Fibroblast of skin of abdomen (primary cell): ENCODE measurements around the gene HOXB7. TPM values are rescaled to one million over a fixed set of nuclear protein-coding genes. Genes with fewer than 3 reads are reported as not detected.

Experiments used
- DNase-seq: peaks from one replicate; pipeline ENCODE4 v3.0.0-alpha.2; 2013
- polyA plus RNA-seq, 2 experiments: library from polyadenylated mRNA; unstranded; fragments of 120-200 nt; gene quantifications; one replicate each; pipeline ENCODE4 v1.2.1, GENCODE V29; 2013; ENCODE audit not compliant: insufficient read length in 2 of 2

HOXB7 gene
- 21.7 TPM for polyA plus RNA-seq (2013, experiment 1 of 2; ENCODE audit: insufficient read length)
- polyA plus RNA-seq (2013, experiment 2 of 2; ENCODE audit: insufficient read length): 20.3 TPM

DNA sequence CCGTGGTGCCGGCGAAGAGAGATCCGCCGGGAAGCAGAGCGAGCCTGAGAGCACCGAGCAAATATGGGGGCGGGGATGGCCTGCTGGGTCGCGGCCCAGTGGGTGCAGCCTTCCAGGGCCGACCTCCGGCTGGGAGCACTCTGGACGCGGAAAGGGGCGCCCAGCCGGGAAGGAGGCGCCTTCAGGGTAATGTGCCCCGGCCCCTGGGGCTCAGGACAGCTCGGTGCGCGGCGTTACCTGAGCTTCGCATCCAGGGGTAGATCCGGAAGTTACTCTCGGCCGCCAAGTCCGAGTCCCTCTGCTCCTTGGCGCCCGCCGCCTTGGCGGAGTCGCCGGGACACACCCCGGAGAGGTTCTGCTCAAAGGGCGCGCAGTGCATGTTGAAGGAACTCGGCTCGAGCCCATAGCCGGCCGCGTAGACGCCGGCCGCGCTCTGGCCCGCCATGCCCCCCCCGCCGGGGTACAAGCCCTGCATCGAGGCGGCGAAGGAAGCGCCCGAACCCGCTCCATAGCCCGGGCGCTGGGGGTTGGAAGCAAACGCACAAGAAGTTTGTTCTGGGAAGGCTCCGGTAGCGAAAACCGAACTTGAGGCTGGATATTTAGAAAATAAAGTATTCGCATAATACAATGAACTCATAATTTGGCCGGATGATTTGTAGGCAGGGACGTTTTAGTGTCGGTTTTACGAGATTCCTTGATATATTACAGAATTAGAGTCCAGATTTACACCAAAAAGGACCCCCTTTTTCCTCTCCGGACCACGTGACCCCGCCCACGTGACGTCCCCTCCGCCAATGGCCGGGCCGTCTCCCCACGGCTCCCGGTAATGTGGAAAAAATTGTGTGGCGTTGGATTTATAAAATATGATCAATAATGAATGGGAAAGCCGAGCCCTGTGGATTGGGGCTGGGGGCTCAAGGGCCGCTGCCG, at the start of gene HOXB7:
HOXB7 (minus strand) TSS at position 736 of the 930 bp plus-strand sequence; CDS start at position 637, 99 bp downstream.
- peak; percentile 80 for DNase-seq

DNA sequence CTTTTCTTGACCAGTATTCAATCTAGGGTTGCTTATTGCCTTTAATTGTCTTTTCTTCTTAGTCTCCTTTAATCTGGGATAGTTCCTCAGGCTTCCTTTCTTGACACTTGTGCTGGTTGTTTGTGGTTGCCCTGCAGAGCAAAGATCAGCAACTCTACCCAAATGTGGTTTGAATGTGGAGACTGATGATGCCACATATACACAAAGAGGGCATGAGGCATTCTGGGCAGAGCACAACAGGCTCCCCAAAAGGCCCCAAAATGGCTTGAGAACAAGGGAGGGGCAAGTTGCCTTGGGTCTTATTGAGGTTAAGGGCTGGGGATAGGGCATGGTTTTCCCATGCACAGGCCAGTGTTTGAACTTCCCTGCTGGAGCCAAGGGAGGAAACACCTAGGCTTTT, 45.1 kb upstream of the HOXB7 start:
- no peak for DNase-seq

DNA sequence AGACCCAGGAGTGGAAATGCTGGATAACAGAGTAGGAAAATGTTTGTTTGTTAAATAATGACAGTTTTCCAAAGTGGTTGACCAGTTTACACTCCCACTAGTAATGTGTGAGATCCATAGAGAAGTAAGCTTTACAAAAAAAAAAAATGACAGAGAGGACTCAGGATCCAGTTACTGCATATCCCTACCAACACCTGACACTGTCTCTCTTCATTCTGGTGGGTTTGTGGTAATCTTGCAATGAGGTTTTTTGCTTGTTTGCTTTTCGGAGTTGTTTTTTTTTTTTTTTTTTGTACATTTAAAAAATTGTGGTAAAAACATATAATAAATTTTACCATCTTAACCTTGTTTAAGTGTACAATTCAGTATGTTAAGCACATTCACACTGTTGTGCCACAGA, 38.9 kb upstream of the HOXB7 start:
- no peak for DNase-seq

DNA sequence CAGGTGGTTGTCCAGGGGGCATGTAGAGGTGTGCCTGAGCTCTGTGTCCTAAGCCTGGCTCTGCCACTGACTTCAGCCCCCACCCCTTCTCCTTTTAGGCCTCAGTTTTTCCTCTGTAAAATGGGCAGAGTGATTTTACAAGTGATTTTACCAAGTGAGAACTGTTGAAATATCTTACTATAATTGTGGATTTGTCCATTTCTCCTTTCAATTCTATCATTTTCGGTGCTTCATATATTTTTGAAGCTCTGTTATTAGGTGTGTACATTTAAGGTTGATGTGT, 37.1 kb upstream of the HOXB7 start:
- no peak for DNase-seq

DNA sequence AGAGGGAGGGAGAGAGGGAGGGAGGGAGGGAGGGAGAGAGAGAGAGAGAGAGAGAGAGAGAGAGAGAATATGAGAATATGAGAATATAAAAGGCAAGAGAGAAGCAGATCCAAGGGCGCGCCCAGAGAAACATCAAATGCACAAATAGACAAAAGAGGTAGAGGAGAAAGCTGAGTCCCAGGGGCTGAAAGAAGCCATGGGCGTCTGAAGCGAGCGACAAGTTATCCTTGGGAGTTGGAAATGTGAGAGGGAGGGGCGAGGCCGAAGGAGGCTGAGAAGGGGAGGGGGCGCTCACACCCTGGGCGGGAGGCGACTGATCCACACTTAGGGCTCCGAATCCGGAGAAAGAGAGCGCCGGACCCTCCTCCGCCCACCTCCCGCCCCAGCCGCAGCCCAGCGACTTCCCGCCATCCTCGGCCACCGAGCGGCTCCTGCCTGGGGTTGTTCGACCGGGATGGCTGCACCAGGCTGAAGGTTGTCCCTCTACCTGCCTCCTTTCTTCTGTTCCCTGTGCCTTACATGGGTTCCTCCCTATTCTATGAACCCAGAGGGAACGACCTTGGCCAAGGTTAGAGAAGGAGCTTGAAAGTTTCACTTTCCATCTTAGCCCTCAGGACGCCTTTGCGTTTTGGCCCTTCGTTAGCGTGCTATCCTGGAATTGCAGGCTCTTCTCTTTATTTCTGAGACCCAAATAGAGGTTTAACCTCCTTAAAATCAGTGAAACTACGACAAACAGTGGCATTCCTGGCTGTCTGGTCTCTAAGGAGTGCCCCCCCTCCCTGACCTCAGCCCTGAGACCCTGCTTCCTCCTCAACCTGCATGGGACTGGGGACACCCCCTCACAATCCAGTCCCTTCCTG, 36.5 kb upstream of the HOXB7 start:
- DNase-seq: no peak

DNA sequence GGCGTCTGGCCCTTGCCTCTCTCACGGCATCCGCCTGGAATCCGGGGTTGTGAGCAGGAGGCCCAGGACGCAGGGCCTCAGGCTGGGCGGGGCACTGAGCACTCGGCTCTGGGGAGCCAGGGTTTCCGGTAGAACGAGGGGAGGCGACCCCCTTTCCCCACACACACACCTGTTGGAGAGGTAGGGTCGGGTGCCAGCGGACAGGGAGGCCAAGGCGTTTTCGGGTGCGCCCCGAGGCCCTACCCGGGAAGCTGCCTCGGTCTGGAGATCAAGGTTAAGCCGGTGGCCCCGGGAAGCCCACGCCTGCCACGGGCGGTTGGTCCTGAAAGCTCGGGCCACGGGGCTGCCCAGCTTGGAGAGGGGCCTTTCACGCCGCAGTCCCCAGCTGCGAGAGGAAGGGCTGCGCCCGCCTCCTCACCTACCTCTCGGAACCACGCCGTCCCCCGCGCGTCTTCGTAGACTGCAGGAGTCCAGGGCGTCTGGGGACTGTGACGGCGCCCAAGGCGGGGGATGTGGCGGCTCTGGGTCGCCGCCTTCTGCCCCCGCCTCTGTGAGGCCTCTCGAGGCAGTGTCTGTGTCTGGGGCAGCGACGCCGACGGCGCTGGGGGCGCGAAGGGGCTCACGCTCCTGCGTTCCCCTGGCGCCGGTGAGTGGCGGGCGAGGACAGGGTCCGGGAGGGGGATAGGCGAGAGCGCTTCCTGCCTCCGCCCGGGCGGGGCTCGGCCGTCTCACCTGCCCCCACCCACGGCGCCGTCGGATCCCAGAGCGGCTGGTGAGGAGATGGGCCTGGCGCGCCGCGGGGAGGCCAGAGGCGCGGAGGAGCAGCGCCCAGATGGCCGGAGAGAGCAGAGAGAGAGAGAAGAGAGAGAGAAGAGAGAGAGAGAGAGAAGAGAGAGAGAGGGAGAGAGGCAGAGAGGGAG, 35.6 kb upstream of the HOXB7 start:
- no peak for DNase-seq

DNA sequence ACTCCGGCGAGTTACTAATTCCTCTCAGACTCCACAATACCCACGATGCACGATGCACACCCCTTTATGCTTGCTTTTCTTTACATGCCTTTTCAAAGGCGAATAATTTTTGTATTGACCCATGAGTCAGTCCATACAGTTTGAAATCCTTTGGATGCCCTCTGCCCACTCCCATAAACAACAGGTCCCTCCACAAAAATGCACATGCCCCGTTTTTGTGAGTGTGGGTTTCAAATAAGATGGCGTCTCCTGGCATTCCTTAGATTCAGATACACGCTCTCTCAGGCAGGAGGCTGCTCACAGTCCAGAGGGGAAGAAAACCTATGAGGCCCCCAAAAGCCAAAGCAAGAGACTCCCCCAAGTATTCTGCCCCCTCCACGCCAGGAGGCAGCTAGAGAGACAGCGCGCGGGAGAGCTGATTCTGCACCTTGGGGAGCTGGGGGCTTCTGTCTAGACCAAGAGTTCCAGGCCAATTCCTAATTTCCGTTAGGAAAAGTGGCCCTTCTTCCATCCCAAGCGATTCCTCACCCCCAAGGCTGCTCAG, 34.9 kb upstream of the HOXB7 start:
- DNase-seq: no peak

DNA sequence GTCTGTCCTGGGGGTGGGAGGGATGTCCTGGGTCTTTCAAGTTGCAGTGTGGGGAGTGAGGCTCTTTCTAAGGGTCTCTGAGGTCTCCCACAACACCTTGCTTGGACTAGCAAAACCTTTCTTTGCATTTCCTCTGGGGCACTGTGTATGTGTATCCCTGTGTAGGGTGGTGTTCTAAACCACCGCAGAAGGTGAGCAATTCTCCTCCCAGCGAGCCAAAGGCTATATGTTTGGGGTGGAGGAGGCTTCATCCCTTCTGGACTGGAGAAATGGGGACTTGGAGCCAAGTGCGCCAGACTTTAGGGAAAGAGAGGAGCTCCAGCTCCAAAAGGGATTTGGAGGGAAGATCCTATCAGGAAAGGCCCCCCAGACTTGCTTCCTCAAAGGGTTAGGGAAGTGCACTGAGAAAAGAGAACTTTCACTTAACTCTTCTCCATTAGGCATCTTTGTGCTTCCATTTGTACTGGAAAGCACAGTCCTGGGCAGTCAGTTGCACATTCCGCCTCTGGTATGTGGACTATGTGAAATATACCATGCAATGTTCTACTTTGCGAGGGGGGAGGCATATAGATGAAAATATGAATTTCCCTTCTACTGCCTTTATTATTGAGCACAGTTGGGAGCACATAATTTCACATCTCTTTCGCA, 34.2 kb upstream of the HOXB7 start:
- DNase-seq: peak; percentile 17

DNA sequence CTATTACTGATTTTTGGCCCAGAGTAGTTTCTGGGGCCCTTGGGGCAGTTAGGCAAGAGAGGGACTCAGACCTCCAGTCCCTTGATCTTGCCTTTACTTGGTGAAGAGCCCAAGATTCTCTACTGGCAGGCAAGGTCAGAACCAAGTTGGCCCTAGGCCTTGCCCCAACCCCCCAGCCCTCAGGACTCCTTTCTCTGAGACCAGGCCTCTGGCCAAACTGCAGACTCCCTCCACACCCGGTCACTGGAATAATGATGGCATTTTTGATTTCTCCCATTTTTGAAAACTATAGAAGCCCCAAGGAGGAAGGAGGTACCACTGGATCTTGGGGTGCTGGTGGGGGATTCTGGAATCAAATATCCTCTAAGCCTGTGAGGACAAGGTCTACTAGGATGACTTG, 33.3 kb upstream of the HOXB7 start:
- no peak for DNase-seq

DNA sequence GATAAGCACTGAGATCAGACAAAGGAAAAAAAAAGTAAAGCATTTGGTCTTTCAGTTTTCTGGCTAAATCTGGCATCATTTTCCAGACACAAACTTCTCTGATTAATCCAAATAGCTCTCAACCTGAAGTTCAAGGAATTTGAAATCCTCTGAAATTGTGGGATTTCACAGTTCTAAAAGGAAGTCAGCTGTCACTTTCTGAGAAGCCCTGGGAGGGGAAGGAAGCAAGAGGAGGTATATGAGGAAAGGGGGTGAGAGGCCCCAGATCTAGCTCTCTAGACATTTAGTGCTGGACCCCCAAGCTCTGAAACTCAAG, 32.8 kb upstream of the HOXB7 start:
- DNase-seq: peak; percentile 28

DNA sequence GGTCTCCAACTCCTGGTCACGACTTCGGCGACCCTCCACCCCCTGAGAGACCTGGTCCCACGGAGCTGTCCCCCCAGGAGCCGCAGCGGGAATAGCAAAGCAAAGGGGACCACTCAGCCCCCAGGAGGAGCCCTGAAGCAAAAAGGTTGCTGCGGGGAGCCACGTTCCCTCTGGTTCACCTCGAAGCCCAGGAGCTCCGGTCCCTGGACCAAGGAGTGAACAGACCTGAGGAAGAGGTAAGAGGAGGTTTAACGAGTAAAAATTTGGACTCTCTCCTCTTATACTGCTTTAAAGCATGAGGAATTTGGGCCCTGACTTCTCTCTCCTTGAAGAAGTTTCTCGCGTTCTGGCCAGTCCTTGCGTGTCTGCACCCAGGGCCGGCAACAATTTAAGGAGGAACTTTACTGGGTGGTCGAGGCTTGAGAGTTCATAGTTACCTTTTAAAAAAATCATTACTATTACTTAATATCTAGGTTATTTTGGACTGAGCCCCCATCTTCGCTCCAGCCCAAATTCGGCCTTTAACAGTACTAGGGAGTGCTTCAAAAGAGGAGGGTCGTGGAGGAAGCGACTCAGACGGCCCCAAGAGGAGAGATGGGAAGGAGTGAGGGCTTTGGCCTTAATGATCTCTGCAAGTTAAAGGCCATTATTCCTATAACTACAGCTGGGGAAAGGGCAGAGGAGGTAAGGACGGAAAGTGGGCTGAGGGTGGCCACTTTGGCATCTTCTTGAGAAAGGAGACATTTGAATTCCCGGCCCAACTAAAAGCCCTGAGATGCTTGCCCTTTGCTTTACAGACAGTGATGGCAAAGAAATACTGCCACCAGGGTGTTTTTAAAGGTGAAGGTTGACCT, 32.3 kb upstream of the HOXB7 start:
- DNase-seq: no peak

DNA sequence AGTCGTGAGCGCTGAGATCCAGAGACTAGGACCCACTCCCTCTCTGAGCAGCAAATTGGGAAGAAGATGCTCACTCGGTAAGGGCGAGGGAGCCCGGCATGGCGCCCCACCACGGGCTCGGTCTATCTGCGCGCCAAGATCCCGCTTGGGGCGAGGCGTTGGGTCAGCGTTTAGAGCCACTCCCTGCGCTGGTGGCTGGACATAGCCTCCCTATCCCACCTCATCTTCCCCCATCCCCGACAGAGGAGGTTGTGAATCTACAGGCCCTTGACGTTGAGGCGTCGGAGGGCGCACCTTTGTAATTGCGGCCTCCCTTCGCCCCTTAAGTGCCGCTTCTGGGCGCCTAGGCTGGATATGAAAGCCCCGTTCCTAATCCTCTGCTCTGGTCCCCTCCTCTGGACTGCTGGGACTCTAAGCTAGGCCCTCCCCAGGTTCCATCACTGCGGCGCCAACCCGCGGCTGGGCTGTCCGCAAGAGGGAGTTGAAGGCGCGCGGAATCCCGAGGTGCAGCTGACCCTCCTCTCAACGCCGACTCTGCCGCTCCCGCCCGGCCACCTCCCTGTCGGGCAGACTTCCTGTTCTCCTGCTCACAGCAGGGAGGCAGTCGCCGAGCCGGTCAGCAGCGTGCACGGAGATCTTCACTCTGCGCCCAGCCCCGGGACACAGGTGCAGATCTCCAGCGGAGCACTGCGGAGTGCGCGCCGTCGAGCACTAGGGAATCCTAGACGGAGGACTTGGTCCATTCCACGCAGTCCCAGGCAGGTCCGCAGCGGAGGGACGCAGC, 31.4 kb upstream of the HOXB7 start:
- DNase-seq: no peak

DNA sequence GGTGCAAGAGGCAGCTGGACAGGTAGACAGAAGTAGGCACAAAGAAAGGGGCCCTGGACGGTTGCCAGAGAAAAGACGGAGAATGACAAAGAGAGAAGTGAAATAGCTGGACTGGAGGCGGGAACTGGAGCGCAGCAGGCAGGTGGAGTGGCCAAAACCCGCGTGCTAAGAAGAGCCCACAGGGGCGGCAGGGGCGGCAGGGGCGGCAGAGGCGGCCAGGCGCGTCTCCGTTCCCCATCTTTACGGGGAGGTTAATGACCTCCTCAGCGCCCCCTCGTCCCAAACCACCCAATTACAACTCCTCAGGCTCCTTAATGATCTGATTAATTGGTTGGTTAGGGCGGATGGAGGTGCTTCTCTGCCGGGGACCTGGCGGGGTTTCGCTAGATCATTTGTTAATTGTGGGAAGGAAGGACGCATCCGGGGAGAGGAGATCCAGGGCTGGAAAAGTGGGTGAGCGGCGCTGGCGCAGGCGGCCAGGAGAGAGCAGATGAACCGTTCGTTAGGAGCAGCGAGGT, 30.8 kb upstream of the HOXB7 start:
- DNase-seq: no peak

DNA sequence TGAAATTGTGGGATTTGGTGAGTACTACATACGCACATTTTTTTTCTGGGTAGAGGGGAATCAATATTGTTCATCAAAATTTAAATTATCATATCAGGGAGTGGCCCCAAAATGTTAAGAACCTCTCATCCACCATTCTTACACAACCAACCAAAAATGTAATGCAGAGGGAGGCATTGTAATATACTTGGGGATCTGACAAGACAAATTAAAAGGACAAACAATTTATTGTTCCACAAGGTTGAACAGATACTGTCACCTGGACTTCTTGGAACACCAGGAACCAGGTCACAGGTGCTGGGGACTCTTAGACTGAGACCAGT, 30.0 kb upstream of the HOXB7 start:
- DNase-seq: no peak

DNA sequence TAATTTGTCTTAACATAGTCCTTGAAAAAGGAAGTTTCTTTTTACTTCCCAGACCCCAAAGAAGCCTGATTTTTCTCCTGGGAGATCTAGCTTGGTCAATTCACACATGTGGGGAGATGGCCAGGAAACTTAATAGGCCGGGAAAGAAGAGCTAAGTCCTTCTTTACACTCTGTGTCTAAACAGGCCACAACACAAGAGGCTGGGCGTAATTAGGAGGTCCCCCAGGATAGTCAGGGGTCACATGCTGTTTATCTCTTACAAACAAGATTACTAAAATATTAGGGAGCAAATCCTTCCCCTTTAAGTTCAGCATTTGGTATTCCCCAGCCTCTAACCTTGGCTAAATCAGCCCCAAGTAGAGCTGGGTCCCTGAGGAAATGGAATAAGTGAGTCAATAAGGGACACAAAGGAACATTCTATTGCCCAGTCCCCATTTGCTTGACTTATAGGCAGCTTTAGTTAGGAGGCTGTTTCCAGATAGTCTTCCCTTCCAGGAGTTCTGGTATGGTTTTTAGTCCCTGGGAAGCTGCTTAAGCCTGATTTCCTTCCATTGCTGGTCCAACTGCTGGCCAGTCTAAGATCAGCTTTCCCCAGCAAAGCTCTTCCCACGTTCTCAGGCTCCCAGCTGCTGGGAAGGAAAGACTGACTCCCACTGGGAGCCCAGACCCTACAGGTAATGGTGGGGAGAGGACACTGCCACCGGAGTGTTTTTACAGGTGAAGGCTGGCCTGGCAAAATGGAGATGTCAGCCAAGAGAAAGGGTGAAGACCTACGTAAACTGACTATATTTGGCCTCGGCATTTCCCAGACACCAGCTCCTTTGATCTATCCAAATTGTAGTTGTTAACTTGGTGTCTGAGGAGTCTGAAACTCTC, 29.4 kb upstream of the HOXB7 start:
- no peak for DNase-seq

DNA sequence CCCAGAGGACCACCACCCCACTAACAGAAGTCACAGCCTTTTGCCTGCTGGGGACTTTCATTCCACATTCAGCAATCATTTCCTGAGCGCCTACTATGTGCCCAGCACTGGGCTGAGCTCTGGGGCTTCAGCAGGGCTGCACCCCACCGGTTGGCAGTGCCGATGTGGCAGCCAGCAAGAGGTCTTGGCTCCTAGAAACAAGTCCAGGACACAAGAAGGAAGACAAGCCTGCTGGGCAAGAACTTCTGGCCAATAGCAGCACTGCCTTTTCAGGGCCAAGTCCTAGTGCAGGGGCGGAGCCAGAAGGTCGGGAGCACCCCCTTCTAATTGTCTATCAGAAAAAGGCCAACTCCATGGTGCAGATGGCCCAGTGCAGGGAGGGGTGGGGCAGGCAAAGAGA, 28.3 kb upstream of the HOXB7 start:
- DNase-seq: no peak

DNA sequence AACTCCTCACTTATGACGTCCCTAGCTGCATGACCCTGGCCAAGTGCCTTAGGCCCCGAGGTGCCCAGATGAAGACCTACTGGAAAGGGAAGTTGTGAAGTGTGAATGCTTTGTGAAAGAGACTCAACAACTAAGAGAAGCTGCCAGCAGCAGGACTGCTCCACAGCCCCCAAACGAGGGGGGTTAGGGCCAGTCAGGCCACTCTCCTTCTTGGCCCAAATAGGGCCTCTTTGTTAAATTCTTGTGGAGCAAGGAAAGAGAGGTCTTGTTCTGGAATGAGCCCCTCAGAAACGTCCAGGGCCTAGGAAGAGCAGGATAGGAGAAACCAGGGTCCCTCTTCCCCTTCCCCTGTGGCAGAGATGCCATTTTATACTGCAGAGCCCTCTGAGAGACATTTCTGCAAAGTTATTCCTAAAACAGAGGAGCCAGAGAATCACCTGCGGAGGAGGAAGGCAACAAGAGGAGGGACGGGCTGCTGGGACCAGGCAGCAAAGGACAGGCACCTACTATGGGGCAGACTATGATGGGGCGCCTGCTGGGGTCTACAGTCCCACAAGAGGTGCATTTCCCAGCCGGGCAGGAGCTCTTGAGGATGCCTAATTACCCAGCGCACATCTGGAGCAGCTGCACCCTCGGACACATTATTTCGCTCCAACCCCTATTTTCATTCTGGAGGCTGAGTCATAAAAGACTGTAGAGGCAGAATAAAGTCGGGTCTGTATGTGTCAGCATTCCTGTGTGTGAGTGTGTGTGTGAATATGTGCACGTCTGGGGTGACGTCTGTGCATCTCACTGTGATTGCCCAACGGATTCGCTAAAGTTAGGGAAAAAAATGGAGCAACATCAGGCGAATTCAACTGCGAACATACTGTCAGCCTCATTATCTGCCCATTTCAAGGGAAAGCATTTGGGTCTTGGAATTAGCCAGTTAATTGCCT, 26.8 kb upstream of the HOXB7 start:
- peak; percentile 95 for DNase-seq
